Measurements from ENCODE around the gene TSPAN32. TPM values are rescaled to one million over a fixed set of nuclear protein-coding genes. Genes with fewer than 3 reads are reported as not detected.

Gene TSPAN32
- total RNA-seq, 1 donor from 2014 or later = 0.23 TPM

DNA sequence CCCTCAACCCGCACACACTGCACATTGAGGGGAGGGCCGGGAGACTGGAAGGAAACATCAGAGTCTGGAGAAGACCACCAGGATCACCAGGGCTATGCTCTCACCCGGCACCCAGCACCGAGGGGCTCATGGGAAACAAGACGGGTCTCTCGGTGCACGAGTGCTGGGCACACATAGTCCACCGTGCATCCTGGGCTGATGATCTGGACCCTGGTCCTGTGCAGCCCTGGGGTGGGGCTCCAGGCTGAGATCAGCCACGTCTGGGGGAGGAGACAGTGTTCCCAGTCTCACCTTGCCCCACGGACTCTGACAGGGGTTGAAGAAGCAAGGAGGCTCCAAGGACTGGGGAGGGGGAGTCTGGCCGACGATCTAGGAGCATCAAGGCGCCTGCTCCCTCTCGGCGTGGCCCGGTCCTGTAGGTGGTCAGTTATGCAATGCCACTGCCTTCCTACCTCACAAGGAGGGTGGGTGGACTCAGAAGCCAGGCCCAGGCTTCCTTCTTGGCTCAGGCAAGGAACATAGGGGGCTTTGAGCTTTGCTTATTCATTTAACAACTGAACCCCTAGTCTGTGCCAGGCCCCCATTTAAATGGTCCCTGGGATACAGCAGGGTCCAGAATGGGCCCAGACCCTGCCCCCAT lies 63.9 kb downstream of the TSPAN32 start:
- H3K4me3 Mint-ChIP-seq (ENCODE audit: unreplicated experiment) = no peak overlapping the region
- peaks cover 8% of the 10 kb centered on the region for H3K36me3 Mint-ChIP-seq (ENCODE audit: low read depth, unreplicated experiment)
- no peaks in the 10 kb centered on the region for H3K9me3 Mint-ChIP-seq (ENCODE audit: unreplicated experiment)
- H3K27ac Mint-ChIP-seq (ENCODE audit: unreplicated experiment) = no peak overlapping the region
- H3K4me1 Mint-ChIP-seq (ENCODE audit: unreplicated experiment) = no peaks in the 10 kb centered on the region
- DNase-seq (ENCODE audit: low spot score) = no peak
- TF ChIP-seq, protein P1, sequence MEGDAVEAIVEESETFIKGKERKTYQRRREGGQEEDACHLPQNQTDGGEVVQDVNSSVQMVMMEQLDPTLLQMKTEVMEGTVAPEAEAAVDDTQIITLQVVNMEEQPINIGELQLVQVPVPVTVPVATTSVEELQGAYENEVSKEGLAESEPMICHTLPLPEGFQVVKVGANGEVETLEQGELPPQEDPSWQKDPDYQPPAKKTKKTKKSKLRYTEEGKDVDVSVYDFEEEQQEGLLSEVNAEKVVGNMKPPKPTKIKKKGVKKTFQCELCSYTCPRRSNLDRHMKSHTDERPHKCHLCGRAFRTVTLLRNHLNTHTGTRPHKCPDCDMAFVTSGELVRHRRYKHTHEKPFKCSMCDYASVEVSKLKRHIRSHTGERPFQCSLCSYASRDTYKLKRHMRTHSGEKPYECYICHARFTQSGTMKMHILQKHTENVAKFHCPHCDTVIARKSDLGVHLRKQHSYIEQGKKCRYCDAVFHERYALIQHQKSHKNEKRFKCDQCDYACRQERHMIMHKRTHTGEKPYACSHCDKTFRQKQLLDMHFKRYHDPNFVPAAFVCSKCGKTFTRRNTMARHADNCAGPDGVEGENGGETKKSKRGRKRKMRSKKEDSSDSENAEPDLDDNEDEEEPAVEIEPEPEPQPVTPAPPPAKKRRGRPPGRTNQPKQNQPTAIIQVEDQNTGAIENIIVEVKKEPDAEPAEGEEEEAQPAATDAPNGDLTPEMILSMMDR (IDR thresholded peaks at IDR 0.05; ENCODE audit: unreplicated experiment) = no peak
- H3K27me3 Mint-ChIP-seq (ENCODE audit: unreplicated experiment) = peaks cover 5% of the 10 kb centered on the region

GRCh38 chr11:2366276-2366675 lies 64.5 kb downstream of the TSPAN32 start:
- TF ChIP-seq, protein P1 (IDR thresholded peaks at IDR 0.05; ENCODE audit: unreplicated experiment) = no peak
- no peaks in the 10 kb centered on the region for H3K9me3 Mint-ChIP-seq (ENCODE audit: unreplicated experiment)
- no peak overlapping the region for H3K4me3 Mint-ChIP-seq (ENCODE audit: unreplicated experiment)
- H3K27ac Mint-ChIP-seq (ENCODE audit: unreplicated experiment) = no peak overlapping the region
- peaks cover 5% of the 10 kb centered on the region for H3K27me3 Mint-ChIP-seq (ENCODE audit: unreplicated experiment)
- no peak for DNase-seq (ENCODE audit: low spot score)
- H3K4me1 Mint-ChIP-seq (ENCODE audit: unreplicated experiment) = no peaks in the 10 kb centered on the region
- peaks cover 8% of the 10 kb centered on the region for H3K36me3 Mint-ChIP-seq (ENCODE audit: low read depth, unreplicated experiment)

- H3K9me3 Mint-ChIP-seq (ENCODE audit: unreplicated experiment) = no peaks in the 10 kb centered on the region
- H3K4me1 Mint-ChIP-seq (ENCODE audit: unreplicated experiment) = no peaks in the 10 kb centered on the region
- DNase-seq (ENCODE audit: low spot score) = no peak
- H3K4me3 Mint-ChIP-seq (ENCODE audit: unreplicated experiment) = no peak overlapping the region
- TF ChIP-seq, protein P1 (IDR thresholded peaks at IDR 0.05; ENCODE audit: unreplicated experiment) = no peak
- peaks cover 8% of the 10 kb centered on the region for H3K36me3 Mint-ChIP-seq (ENCODE audit: low read depth, unreplicated experiment)
- H3K27ac Mint-ChIP-seq (ENCODE audit: unreplicated experiment) = no peak overlapping the region
- H3K27me3 Mint-ChIP-seq (ENCODE audit: unreplicated experiment) = peaks cover 5% of the 10 kb centered on the region
These were observed 64.9 kb downstream of the TSPAN32 start for GRCh38 chr11:2366733-2367132.

DNA sequence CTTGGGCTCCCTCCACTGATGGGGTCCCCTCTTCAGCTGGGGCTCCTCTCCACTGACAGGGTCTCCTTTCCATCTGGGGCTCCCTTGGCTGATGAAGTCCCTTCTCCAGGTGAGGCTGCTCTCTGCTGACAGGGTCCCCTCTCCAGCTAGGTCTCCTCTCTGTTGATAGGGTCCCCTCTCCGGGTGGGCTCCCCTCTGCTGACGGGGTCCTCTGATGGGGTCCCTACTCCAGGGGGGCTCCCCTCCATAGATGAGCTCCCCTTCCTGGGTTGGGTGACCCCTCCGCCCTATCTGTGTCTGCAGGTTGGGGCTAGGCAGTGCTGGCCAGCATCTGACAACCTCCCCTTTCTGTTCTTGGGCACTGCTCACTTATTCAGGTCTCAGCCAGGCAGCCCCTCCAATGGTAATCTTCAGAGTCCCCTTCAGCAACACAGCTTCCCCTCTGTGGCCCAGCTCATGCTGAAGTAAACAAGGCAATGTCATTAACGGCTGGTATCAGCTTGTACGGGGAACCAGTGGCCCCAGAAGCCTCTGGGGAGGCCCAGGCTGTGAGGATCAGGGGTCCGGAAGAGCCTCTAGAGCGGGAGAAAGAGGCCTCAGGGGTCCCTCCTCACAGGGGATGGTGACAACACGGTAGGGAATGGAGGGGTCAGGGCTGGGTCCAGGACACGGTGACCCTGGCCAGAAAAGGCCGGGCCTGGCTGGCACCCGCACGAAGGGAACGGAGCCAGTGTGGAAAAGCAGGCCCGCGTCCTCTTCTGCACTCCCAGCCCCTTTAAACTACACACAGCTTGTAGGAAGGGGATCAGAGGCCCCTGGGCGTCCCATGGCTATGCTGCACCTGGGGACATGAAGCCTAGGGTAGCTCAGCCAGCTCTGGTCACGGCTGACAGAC lies 65.7 kb downstream of the TSPAN32 start:
- Mint-ChIP-seq H3K4me3 (ENCODE audit: unreplicated experiment) (no peak overlapping the region), H3K36me3 (ENCODE audit: low read depth, unreplicated experiment) (peaks cover 8% of the 10 kb centered on the region), H3K27me3 (ENCODE audit: unreplicated experiment) (peaks cover 3% of the 10 kb centered on the region), H3K4me1 (ENCODE audit: unreplicated experiment) (no peaks in the 10 kb centered on the region), H3K27ac (ENCODE audit: unreplicated experiment) (no peak overlapping the region), H3K9me3 (ENCODE audit: unreplicated experiment) (no peaks in the 10 kb centered on the region)
- no peak for DNase-seq (ENCODE audit: low spot score)
- TF ChIP-seq, protein P1 (IDR thresholded peaks at IDR 0.05; ENCODE audit: unreplicated experiment) = no peak

Other genes with a start within 250 kb of the TSPAN32 start
- gene IGF2, start 162.6 kb upstream of the TSPAN32 start, total RNA-seq (ENCODE audit: unreplicated experiment) = 2.1 TPM
- gene INS, start 140.8 kb upstream of the TSPAN32 start, total RNA-seq (ENCODE audit: unreplicated experiment) = not detected
- not detected for gene TH, start 130.2 kb upstream of the TSPAN32 start, total RNA-seq (ENCODE audit: unreplicated experiment)
- not detected for gene ASCL2, start 31.4 kb upstream of the TSPAN32 start, total RNA-seq (ENCODE audit: unreplicated experiment)
- 0.13 TPM for gene C11orf21, start 95 bp upstream of the TSPAN32 start, total RNA-seq (ENCODE audit: unreplicated experiment)
- 424 TPM for gene CD81, start 75.3 kb downstream of the TSPAN32 start, total RNA-seq (ENCODE audit: unreplicated experiment)
- 48.4 TPM for gene TSSC4, start 98.7 kb downstream of the TSPAN32 start, total RNA-seq (ENCODE audit: unreplicated experiment)
- 0.38 TPM for gene TRPM5, start 142.5 kb downstream of the TSPAN32 start, total RNA-seq (ENCODE audit: unreplicated experiment)
- gene KCNQ1, start 143.0 kb downstream of the TSPAN32 start, total RNA-seq (ENCODE audit: unreplicated experiment) = 35.3 TPM

All from endothelial cell (in vitro differentiated cells).